HG03103 (cell line): ENCODE results near the gene SSH2.
"Not testable (repeated sequence)": the region's sequence is repeated elsewhere in the genome, so short reads cannot be mapped to it uniquely, and the experiment has no call there.

Experiments
- ATAC-seq: cut with Tn5 transposase; IDR thresholded peaks from one replicate; pipeline ENCODE4 v1.9.1; 2021; ENCODE audit warnings: low read depth; ENCODE audit not compliant: unreplicated experiment

Gene SSH2, protein sequence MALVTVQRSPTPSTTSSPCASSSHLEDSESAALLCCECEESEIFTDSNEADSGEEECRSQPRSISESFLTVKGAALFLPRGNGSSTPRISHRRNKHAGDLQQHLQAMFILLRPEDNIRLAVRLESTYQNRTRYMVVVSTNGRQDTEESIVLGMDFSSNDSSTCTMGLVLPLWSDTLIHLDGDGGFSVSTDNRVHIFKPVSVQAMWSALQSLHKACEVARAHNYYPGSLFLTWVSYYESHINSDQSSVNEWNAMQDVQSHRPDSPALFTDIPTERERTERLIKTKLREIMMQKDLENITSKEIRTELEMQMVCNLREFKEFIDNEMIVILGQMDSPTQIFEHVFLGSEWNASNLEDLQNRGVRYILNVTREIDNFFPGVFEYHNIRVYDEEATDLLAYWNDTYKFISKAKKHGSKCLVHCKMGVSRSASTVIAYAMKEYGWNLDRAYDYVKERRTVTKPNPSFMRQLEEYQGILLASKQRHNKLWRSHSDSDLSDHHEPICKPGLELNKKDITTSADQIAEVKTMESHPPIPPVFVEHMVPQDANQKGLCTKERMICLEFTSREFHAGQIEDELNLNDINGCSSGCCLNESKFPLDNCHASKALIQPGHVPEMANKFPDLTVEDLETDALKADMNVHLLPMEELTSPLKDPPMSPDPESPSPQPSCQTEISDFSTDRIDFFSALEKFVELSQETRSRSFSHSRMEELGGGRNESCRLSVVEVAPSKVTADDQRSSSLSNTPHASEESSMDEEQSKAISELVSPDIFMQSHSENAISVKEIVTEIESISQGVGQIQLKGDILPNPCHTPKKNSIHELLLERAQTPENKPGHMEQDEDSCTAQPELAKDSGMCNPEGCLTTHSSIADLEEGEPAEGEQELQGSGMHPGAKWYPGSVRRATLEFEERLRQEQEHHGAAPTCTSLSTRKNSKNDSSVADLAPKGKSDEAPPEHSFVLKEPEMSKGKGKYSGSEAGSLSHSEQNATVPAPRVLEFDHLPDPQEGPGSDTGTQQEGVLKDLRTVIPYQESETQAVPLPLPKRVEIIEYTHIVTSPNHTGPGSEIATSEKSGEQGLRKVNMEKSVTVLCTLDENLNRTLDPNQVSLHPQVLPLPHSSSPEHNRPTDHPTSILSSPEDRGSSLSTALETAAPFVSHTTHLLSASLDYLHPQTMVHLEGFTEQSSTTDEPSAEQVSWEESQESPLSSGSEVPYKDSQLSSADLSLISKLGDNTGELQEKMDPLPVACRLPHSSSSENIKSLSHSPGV (N-terminal part only)

DNA sequence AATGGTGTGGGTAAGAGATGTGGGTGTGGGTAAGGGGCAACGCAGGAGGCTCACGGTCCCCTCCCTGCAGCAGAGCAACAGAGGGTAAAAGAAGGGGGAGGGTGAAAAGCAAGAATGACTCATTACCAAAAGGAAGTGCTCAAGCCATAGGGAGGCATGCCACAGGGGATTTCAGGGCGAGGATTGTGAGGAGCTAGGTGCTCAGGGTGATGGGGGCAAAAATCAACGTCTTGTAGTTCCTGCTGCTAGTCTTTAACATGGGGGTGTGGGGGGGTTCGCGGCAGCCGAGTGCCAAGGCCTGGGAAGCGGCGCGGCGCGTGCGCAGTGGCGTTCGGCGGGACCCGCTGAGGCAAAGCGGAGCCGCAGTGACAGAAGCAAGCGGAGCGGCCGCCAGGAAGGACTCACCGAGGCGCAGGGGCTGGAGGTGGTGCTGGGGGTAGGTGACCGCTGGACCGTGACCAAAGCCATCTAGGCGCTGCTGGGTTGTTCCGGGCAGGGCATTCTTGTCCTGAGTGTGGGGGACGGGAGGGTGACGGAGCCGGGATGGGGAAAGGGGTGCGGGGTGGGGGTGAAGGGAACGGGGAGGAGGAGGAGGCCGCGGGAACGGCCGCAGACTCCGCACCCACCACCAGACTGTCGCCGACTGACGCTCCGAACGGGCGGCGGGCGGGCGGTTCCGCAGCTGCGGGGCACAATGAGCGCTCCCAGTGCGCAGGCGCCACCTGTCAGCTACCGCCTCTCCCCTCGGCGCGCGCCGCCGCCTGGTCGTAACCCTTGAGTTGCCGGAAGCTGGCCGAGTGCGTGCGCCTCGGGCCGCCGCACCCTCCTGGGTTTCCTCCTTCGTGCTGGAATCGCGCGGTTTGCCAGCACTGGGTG, at the start of gene SSH2:
Gene SSH2 (minus strand): TSS at position 696 of the 876 bp plus-strand sequence. CDS start 228 bp downstream, at position 468.
- peak; percentile 47 for ATAC-seq

DNA sequence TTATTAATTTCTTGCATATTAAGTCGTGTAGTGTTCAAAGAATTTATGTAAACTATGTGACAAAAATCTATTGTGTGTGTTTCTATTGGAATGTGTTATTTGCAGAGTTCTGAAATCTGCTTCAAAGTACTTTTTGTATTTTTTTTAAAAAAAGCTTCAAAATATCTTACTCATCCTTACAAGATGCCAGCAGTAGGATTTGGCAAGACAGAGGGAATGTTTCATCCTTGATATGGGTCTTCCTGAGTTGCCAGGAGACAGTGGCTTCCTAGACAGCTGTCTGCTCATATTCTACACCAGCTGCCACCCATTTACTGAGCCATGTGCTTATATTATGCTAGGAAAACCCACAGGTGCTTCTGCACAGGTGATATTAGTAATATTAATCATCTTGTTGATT, 47.8 kb upstream of the SSH2 start:
- no peak for ATAC-seq

DNA sequence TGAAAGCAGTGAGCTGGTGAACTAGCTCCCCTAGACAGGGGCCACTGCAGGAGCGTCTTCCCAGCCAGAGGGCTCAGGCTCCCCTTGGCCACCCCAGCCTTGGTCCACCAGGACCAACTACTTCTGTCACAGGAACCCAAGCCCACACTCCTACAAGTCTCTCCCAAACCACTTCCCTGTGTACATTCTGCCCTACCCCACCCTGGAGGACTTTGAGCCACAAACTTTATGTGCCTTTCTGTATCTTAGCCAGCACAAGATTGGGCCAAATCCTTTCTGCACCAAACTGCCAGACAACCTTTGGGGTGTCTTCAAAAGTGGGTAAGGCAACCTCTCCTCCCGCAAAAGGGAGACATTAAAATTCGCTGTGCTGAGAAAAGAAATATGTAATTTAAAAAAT, 43.0 kb upstream of the SSH2 start:
- no peak for ATAC-seq

DNA sequence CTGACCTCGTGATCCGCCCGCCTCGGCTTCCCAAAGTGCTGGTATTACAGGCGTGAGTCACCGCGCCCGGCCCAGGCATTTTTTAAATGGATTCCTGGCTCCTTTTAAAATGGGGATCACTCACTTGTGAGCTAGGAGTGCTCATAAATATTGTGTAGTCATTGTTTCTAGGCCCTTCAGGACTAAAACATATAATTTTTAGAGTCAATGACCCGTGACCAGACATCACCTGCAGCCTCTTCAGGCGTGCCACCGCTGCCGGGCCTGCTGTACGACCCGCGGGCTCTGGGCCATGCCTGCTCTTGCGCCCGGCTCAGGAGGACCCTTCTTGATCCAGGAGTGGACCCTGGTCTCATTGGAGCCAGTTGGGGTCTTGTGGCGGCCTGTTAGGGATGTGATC, 42.2 kb upstream of the SSH2 start:
- no peak for ATAC-seq

DNA sequence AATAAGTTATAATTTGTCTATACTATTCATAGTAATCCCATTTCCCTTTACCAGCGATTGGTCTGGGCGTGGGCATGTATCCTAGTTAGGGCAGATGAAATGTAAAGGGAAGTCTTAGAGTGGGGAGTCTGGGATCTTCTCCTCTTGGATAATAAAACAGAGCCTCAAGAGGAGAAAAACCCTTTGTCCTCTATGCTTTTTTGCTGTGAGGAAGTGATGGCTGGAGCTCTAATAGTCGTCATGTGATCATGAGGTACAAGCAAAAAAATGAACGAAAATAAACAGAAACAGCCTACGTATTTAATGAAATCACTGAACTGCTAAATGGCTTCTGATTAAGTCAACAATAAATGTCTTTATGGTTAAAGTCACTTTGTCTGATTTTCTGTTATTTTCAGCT, 38.2 kb upstream of the SSH2 start:
- ATAC-seq, result no peak

DNA sequence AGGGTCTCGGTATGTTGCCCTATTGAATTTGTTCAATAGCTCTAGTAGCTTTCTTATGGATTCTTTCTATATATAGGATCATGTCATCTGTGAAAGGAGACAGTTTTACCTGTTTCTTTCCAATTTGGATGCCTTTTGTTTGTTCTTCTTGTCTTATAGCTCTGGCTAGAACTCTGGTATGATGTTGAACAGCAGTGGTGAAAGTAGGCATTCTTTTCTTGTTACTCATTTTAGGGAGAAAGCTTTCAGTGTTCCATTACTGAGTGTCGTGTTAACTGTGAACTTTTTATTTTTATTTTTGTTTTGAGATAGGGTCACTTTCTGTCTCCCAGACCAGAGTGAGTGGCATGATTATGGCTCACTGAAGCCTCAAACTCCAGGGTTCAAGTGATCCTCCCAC, 32.6 kb upstream of the SSH2 start:
- ATAC-seq, result no peak

DNA sequence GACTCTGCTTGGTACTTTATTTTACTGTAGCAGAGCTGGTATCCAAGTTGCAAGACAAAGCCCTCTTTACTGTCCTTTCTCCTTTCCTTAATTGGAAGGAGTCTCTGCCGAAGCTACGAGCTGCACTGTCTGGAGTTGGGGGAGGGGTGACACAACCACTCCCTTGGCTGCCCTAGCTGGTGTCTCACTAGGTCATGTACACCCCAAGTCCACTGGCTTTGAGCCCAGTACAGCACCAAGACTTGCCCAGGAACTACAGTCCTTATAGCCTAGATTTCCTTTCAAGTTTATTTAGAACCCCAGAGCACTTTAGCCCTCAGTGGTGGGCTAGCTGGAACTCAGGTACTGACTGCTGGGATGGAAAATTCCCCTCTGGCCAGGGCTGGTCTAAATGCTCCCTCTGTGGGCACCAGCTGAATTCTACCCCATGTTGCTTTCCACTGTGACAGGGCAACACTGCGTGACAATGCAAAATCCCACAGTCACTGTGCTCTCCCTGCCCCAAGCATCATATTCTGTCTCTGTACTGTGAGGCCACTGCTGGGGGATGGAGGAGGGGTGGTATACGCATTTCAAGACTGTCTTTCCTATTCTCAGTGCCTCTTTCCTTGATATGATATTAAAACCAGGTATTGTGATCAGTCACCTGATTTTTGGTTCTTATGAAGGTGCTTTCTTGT, 29.8 kb upstream of the SSH2 start:
- no peak for ATAC-seq

DNA sequence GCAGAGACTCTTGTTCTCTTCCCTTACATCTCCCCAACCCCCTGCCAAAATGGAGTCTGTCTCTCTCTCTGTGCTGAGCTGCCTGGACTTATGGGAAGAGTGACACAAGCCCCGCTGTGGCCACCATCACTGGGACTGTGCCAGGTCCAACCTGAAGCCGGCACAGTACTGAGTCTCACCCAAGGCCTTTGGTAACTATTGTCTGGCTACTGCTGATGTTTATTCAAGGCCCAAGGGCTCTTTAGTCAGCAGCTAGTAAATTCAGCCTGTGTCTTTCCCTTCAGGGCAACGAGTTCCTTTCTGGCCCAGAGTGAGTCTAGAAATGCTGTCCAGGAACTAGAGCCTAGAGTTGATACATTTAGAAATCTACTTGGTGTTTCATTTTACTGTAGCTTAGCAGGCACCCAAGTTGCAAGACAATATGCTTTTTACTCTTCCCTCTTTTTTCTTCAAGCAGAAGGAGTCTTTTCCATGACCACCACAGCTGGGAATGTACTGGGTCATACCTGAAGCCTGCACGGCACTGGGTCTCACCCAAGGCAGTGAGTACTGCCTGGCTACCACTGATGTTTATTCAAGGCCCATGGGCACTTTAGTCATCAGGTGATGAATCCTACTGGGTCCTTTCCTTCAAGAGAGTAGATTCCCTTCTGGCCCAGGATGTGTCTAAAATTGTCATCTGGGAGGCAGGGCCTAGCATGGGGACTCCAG, 29.1 kb upstream of the SSH2 start:
- ATAC-seq, result no peak

DNA sequence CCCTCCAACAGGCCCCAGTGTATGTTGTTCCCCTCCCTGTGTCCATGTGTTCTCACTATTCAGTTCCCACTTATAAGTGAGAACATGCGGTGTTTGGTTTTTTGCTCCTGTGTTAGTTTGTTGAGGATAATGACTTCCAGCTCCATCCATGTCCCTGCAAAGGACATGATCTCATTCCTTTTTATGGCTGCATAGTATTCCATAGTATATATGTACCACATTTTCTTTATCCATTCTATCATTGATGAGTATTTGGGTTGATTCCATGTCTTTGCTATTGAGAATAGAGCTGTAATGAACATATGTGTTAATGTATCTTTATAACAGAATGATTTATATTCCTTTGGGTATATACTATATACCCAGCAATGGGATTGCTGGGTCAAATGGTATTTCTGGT, 27.5 kb upstream of the SSH2 start:
- ATAC-seq, result not testable (repeated sequence)

DNA sequence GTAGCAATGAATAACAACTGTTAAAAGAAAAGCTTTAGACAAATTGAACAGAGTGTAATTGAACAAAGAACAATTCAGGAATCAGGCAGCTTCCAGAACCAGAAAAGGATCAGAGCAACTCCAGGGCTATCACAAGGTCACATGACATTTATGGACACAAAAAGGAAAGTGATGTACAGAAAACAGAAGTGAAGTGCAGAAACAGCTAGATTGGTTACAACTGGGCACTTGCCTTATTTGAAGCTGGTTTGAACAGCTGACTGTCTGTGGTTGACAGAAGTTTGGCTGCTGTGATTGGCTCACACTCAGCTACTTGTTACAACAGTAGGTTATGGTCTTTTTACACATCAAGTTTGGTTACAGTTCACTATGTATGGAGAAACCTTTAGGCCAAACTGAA, 26.2 kb upstream of the SSH2 start:
- no peak for ATAC-seq

DNA sequence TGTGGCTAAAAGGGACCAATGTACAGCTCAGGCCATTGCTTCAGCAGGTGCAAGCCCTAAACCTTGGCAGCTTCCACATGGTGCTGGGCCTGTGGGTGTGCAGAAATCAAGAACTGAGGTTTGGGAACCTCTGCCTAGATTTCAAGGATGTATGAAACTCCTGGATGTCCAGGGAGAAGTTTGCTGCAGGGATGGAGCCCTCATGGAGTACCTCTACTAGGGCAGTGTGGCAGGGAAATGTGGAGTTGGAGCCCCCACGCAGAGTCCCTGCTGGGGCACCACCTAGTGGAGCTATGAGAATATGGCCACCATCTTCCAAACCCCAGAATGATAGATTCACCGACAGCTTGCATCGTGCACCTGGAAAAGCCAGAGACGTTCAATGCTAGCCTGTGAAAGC, 24.4 kb upstream of the SSH2 start:
- no peak for ATAC-seq

DNA sequence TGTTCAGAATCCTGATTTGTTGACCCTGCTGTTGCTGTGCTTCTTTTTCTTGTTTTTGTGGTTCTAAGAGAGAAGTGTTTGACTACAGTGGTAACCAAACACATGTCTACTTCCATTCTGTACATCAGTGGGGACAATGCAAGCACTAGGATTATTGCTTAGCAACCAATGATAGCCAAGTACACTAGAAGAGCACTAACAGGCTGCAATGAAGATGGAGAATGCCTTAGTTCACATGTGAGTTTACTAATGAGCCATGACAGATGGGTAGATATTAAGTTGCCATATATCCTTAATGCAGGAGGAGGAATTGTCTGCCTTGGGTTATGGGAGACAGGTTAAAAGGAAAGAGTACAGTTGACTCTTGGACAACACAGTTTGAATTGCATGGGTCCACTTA, 19.7 kb upstream of the SSH2 start:
- ATAC-seq, result no peak

DNA sequence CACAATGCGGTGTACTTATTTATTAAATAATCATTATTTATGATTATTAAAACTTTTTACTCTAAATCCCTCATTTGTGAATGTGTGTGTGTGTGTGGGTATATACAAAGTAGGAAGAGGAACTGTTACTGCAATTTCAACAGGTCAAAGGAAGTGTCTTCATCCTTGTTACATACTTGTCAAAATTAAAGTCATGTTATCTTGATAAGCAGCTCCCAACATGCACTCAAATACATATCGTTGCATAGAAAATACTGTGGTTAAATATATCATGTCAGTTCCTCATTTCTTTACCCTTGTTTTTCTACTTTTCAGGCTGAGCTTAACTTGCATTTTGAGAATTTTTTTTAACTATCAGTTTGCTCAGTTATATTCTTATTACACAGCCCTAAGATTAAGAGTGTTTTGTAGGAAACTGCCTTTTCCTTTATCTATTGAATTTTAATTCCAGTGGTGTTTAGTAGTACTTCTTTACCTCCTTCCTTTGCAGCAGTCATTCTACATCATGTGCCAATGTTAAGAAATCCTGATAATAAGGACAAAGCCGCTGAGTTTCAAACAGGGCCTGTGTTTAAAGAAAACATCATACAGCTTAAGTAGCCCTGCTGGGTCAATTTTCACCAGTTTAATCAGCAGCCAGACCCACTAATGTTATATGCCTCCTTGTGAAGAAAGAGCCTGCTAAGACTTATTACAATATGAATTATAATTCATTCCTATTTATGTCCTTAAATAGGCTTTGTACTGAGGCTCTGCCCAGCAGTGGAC, 18.6 kb upstream of the SSH2 start:
- ATAC-seq, result no peak

DNA sequence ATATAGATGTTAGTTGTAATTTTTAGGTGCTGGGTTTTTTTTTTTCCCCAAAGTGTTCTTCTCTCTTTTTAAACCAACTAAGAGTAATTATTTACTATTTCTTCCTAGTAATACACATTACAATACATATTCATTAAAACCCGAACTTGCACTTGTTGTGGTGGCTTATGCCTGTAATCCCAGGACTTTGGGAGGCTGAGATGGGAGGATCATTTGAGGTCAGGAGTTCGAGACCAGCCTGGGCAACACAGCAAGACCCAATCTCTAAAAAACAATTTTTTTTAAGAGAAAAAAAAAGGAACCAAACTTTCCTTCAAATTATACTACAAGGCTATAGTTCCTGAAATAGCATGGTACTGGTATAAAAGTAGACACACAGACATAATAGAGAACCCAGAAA, 15.3 kb upstream of the SSH2 start:
- no peak for ATAC-seq

DNA sequence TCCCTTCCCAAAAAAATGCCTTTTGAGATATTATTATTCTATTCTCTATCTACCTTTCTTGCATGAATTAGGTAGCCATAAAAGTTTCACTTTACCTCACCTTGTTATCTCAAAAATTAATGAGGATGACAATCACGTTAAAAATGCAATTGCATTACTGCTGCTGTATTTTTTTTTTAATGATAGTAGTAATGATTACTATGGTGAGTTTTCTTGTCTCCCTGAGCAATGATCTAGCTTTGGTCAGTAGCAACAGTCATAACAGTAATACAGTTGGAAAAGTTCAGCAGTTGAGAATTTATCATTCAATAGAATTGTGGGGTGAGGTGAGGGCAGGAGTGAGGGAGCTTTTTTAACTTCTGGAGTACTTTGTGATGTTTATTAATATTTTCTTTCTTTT, 11.3 kb upstream of the SSH2 start, which contains the start of gene EFCAB5:
Gene EFCAB5 (plus strand): TSS at position 301 of the 400 bp plus-strand sequence. CDS start 163 bp downstream, outside the sequence.
- no peak for ATAC-seq

DNA sequence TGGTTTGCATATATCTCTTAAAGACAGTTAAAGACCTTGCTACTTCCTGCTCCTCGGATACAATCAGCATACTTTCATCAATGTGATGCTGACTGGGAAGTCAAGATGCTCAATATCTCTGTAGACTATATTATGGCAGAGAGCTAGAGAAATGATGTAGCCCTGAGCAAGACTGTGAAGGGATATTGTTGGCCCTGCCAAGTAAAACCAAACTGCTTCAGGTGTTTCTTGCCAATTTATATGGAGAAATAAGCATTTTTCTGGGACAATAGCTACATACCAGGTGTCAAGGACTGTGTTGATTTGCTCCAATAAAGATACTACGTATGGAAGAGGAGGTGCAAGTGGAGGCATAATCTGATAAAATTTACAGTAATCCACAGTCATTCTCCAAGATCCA, 6.7 kb upstream of the SSH2 start:
- ATAC-seq, result no peak

DNA sequence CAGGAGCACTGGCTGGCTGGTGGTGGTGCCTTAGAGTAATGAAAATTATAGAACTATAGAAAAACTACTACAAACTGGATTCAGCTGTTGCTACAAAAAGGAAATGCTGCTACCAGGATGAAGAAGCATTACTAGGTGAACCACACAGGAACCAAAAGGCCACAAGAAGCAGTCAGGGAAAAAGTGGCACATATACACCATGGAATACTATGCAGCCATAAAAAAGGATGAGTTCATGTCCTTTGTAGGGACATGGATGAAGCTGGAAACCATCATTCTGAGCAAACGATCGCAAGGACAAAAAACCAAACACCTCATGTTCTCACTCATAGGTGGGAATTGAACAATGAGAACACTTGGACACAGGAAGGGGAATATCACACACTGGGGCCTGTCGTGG, 5.9 kb upstream of the SSH2 start:
- not testable (repeated sequence) for ATAC-seq

DNA sequence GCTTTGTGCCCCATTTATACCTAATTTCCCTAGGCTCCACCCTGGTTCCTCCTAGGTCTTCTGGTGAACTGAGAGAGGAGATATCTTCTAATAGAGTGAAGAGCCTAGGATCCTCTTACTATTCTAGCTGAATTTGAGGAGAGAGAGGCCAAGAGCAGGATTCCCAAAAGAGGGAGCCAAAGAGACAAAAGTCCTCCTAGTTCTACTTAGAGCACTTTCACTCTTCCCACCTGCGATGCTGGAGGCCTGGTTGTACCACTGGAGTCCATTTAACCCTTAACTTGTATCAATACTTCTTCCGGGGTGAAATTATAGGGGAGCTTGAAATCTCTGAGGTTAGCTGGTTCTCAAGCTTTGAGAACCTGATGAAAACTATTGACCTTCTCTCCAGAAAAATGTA, 3.4 kb upstream of the SSH2 start:
- no peak for ATAC-seq
